ENCODE data around the gene RACK1.

Gene RACK1

GRCh38 chr5:181259283-181259682 is 15.6 kb upstream of the RACK1 start:
- DNase-seq, result no peak

- DNase-seq, result no peak
These were observed 14.9 kb upstream of the RACK1 start for GRCh38 chr5:181258576-181258975.

- DNase-seq, result no peak
These were observed 12.3 kb upstream of the RACK1 start for GRCh38 chr5:181255836-181256578.

GRCh38 chr5:181255276-181255675 is 11.6 kb upstream of the RACK1 start:
- DNase-seq, result no peak

GRCh38 chr5:181248277-181248676 is 4.6 kb upstream of the RACK1 start:
- DNase-seq, result no peak

- DNase-seq, result no peak
These were observed 2.8 kb upstream of the RACK1 start for GRCh38 chr5:181246276-181247049.

GRCh38 chr5:181245427-181246275 is 1.9 kb upstream of the RACK1 start:
- DNase-seq, result no peak

GRCh38 chr5:181243018-181243563 is 615 bp downstream of the RACK1 start:
- no peak for DNase-seq

GRCh38 chr5:181242031-181242451 is 1.7 kb downstream of the RACK1 start:
- DNase-seq, result no peak

- DNase-seq, result no peak
These were observed 2.2 kb downstream of the RACK1 start for GRCh38 chr5:181241393-181241975.

GRCh38 chr5:181239062-181239663 is 4.5 kb downstream of the RACK1 start:
- no peak for DNase-seq

- no peak for DNase-seq
These were observed 5.8 kb downstream of the RACK1 start for GRCh38 chr5:181237729-181238385.

GRCh38 chr5:181236954-181237641 is 6.6 kb downstream of the RACK1 start:
- no peak for DNase-seq

- no peak for DNase-seq
These were observed 7.2 kb downstream of the RACK1 start for GRCh38 chr5:181236471-181236870.

- DNase-seq, result no peak
These were observed 7.9 kb downstream of the RACK1 start for GRCh38 chr5:181235689-181236366.

- DNase-seq, result no peak
These were observed 8.4 kb downstream of the RACK1 start for GRCh38 chr5:181235323-181235688.

- DNase-seq, result no peak
These were observed 9.0 kb downstream of the RACK1 start for GRCh38 chr5:181234455-181235306.

GRCh38 chr5:181233801-181234454 is 9.8 kb downstream of the RACK1 start:
- DNase-seq, result no peak
